AG08395 (cell line): Measurements from ENCODE around the gene MGAT1.

Experiments
- DNase-seq: peaks from one replicate; pipeline ENCODE4 v3.0.0; 2012; ENCODE audit warnings: mixed read lengths, low spot score

Gene MGAT1

GRCh38 chr5:180823940-180824629, 21.5 kb upstream of the MGAT1 start:
- no peak for DNase-seq

- DNase-seq: no peak
Observed at GRCh38 chr5:180823346-180823745, 20.7 kb upstream of the MGAT1 start.

GRCh38 chr5:180821538-180821937, 18.9 kb upstream of the MGAT1 start:
- DNase-seq: no peak

GRCh38 chr5:180820788-180821321, 18.2 kb upstream of the MGAT1 start:
- DNase-seq: no peak

- DNase-seq: no peak
Observed at GRCh38 chr5:180818677-180819341, 16.2 kb upstream of the MGAT1 start.

GRCh38 chr5:180817893-180818674, 15.5 kb upstream of the MGAT1 start:
- no peak for DNase-seq

GRCh38 chr5:180816608-180817534, 14.3 kb upstream of the MGAT1 start:
- no peak for DNase-seq

GRCh38 chr5:180815293-180815917, 12.8 kb upstream of the MGAT1 start:
- no peak for DNase-seq

- DNase-seq: no peak
Observed at GRCh38 chr5:180813420-180813819, 10.8 kb upstream of the MGAT1 start.

GRCh38 chr5:180811623-180812124, 9.1 kb upstream of the MGAT1 start:
- DNase-seq: no peak

GRCh38 chr5:180810959-180811622, 8.5 kb upstream of the MGAT1 start:
- peak; percentile 35 for DNase-seq

GRCh38 chr5:180810210-180810958, 7.8 kb upstream of the MGAT1 start:
- DNase-seq: peak; percentile 98

- peak; percentile 93 for DNase-seq
Observed at GRCh38 chr5:180809403-180810209, 7.0 kb upstream of the MGAT1 start.

GRCh38 chr5:180808461-180809000, 5.9 kb upstream of the MGAT1 start:
- no peak for DNase-seq

- DNase-seq: no peak
Observed at GRCh38 chr5:180807654-180808414, 5.2 kb upstream of the MGAT1 start.

GRCh38 chr5:180807046-180807445, 4.4 kb upstream of the MGAT1 start:
- DNase-seq: no peak

GRCh38 chr5:180806351-180807011, 3.9 kb upstream of the MGAT1 start:
- no peak for DNase-seq
